Measurements from ENCODE around the gene ASIC3. TPM values are rescaled to one million over a fixed set of nuclear protein-coding genes. Genes with fewer than 3 reads are reported as not detected.
A peak's percentile ranks its signal among the peaks of the same experiment; 100 is the strongest.
"Not testable (repeated sequence)": the region's sequence is repeated elsewhere in the genome, so short reads cannot be mapped to it uniquely, and the experiment has no call there.

The ASIC3 gene
- total RNA-seq, 1 experiment from 2014 or later = 13.6 TPM

GRCh38 chr7:151027728-151028130 is 20.6 kb upstream of the ASIC3 start:
- peak overlapping the region; percentile 94 for H3K27ac Mint-ChIP-seq (ENCODE audit: unreplicated experiment)
- H3K9me3 Mint-ChIP-seq (ENCODE audit: low read depth, unreplicated experiment); DNase-seq; H3K27me3 Mint-ChIP-seq (ENCODE audit: unreplicated experiment): not testable (repeated sequence)
- H3K4me3 Mint-ChIP-seq (ENCODE audit: low read depth, unreplicated experiment) = peak overlapping the region; percentile 82
- peaks cover 55% of the 10 kb centered on the region for H3K4me1 Mint-ChIP-seq (ENCODE audit: low read depth, unreplicated experiment)
- TSS peak; percentile 91 for BruUV-seq (replicated peaks)
- CTCF ChIA-PET = interaction anchor here (0.7 to 1.4 kb wide), 15 partner anchors 8 to 201 kb away, joined by 3 to 13 read pairs (median 4); partner anchors contain the start of genes CDK5, FASTK, NOS3 and TMUB1
- intact Hi-C loops (cut with micrococcal nuclease; ENCODE audit: unreplicated experiment) = loop anchor here (1.0 to 10.0 kb wide), 4 partner anchors 31 to 83 kb away; partner anchors contain the start of genes FASTK and TMUB1
- peaks cover 26% of the 10 kb centered on the region for H3K36me3 Mint-ChIP-seq (ENCODE audit: insufficient read depth, unreplicated experiment)

- Mint-ChIP-seq H3K9me3 (ENCODE audit: low read depth, unreplicated experiment) (no peaks in the 10 kb centered on the region), H3K27me3 (ENCODE audit: unreplicated experiment) (no peaks in the 10 kb centered on the region), H3K27ac (ENCODE audit: unreplicated experiment) (peak within 1 kb of the TSS; percentile 94), H3K4me1 (ENCODE audit: low read depth, unreplicated experiment) (peaks cover 55% of the 10 kb centered on the region), H3K4me3 (ENCODE audit: low read depth, unreplicated experiment) (peak within 1 kb of the TSS; percentile 82), H3K36me3 (ENCODE audit: insufficient read depth, unreplicated experiment) (peaks cover 20% of the 10 kb centered on the region)
- intact Hi-C loops (cut with micrococcal nuclease; ENCODE audit: unreplicated experiment) = loop anchor here (1.0 to 10.0 kb wide), 4 partner anchors 30 to 82 kb away; partner anchors contain the start of genes FASTK and TMUB1
- peak; percentile 99 for DNase-seq
- TF ChIP-seq CTCF (IDR thresholded peaks at IDR 0.05; ENCODE audit: unreplicated experiment) = peak; percentile 60
- TSS peak; percentile 84 for BruUV-seq (replicated peaks)
- CTCF ChIA-PET = interaction anchor here (0.7 to 1.4 kb wide), 18 partner anchors 9 to 200 kb away, joined by 3 to 13 read pairs (median 4); partner anchors contain the start of genes CDK5, FASTK, NOS3 and TMUB1
Observed at GRCh38 chr7:151028131-151028947, 20.0 kb upstream of the ASIC3 start, which contains the start of gene ABCB8. ABCB8 (plus strand) TSS chr7:151028450; CDS start chr7:151028516, 66 bp downstream.

GRCh38 chr7:151028948-151029501 is 19.3 kb upstream of the ASIC3 start:
- Mint-ChIP-seq H3K27me3 (ENCODE audit: unreplicated experiment) (no peaks in the 10 kb centered on the region), H3K4me1 (ENCODE audit: low read depth, unreplicated experiment) (peaks cover 55% of the 10 kb centered on the region), H3K27ac (ENCODE audit: unreplicated experiment) (peak overlapping the region; percentile 94), H3K36me3 (ENCODE audit: insufficient read depth, unreplicated experiment) (peaks cover 20% of the 10 kb centered on the region), H3K4me3 (ENCODE audit: low read depth, unreplicated experiment) (peak overlapping the region; percentile 82), H3K9me3 (ENCODE audit: low read depth, unreplicated experiment) (no peaks in the 10 kb centered on the region)
- DNase-seq = no peak
- BruUV-seq (replicated peaks) = no TSS peak
- intact Hi-C loops (cut with micrococcal nuclease; ENCODE audit: unreplicated experiment) = loop anchor here (1.0 to 10.0 kb wide), 4 partner anchors 29 to 82 kb away; partner anchors contain the start of genes FASTK and TMUB1
- no peak for TF ChIP-seq CTCF (IDR thresholded peaks at IDR 0.05; ENCODE audit: unreplicated experiment)
- CTCF ChIA-PET = interaction anchor here (1.0 to 1.4 kb wide), 10 partner anchors 10 to 152 kb away, joined by 3 to 6 read pairs (median 4); partner anchors contain the start of genes FASTK, NOS3 and TMUB1

- H3K9me3 Mint-ChIP-seq (ENCODE audit: low read depth, unreplicated experiment) = no peaks in the 10 kb centered on the region
- H3K27me3 Mint-ChIP-seq (ENCODE audit: unreplicated experiment) = no peaks in the 10 kb centered on the region
- no peak for TF ChIP-seq CTCF (IDR thresholded peaks at IDR 0.05; ENCODE audit: unreplicated experiment)
- no peak for DNase-seq
- H3K36me3 Mint-ChIP-seq (ENCODE audit: insufficient read depth, unreplicated experiment) = peaks cover 20% of the 10 kb centered on the region
- BruUV-seq (replicated peaks) = no TSS peak
- H3K27ac Mint-ChIP-seq (ENCODE audit: unreplicated experiment) = no peak overlapping the region
- H3K4me3 Mint-ChIP-seq (ENCODE audit: low read depth, unreplicated experiment) = no peak overlapping the region
- CTCF ChIA-PET = no interaction called here
- peaks cover 37% of the 10 kb centered on the region for H3K4me1 Mint-ChIP-seq (ENCODE audit: low read depth, unreplicated experiment)
- intact Hi-C loops (cut with micrococcal nuclease; ENCODE audit: unreplicated experiment) = no loop called here
Observed at GRCh38 chr7:151031011-151031410, 17.3 kb upstream of the ASIC3 start.
